Endothelial cell of umbilical vein (primary cell): ENCODE data around the gene RAB10. TPM values are rescaled to one million over a fixed set of nuclear protein-coding genes. Genes with fewer than 3 reads are reported as not detected.
A peak's percentile ranks its signal among the peaks of the same experiment; 100 is the strongest.

Experiments
- BruUV-seq: library from RNA; stranded (reverse); fragments of 400-500 nt; replicated peaks from 2 replicates; lab custom pipeline; 2021; lab: Mats Ljungman, UMichigan
- CTCF ChIA-PET: fragments of 300-600, 350-600 bp; sonication (Branson Sonifier 250); formaldehyde crosslinking; loops from one replicate; lab custom pipeline; 2021; ENCODE audit warnings: antibody characterized with exemption, inconsistent platforms; lab: Charles Lee
- POLR2A ChIA-PET: fragments of 300-600, 350-600 bp; sonication (Branson Sonifier 250); formaldehyde crosslinking; loops from one replicate; lab custom pipeline; 2021; ENCODE audit warnings: antibody characterized with exemption, inconsistent platforms; lab: Charles Lee
- DNase-seq: peaks from one replicate; pipeline ENCODE4 v3.0.0-alpha.2; 2011; ENCODE audit warnings: low read depth, low spot score
- FAIRE-seq: peaks from 2 replicates; lab custom pipeline; 2011; peaks lifted over from hg19 to GRCh38; lab: Jason Lieb, UNC
- H2AFZ ChIP-seq: 2 replicates; pipeline ENCODE4 v1.6.0; 2012; ENCODE audit warnings: low read depth, low read length, control low read depth, inconsistent platforms
- H3K27ac ChIP-seq: 2 replicates; pipeline ENCODE4 v1.5.1; 2011; ENCODE audit warnings: low read depth, mild to moderate bottlenecking, control low read depth, low read length, moderate library complexity; ENCODE audit not compliant: insufficient read depth
- H3K27me3 ChIP-seq, 2 experiments: 2 replicates each; pipeline versions ENCODE4 v1.6.0 to v1.6.1; 2011; ENCODE audit warnings: low read length in 2 of 2, mixed read lengths in 1 of 2; ENCODE audit not compliant: control insufficient read depth in 2 of 2, insufficient read depth in 2 of 2
- H3K36me3 ChIP-seq, 2 experiments: 2 replicates in 1 of 2; 3 replicates in 1 of 2; pipeline ENCODE4 v1.5.1; 2011; ENCODE audit warnings: low read length in 2 of 2, mild to moderate bottlenecking in 1 of 2, moderate library complexity in 1 of 2; ENCODE audit not compliant: control insufficient read depth in 2 of 2, insufficient read depth in 2 of 2; ENCODE audit errors: extremely low read depth in 1 of 2
- H3K4me1 ChIP-seq: 3 replicates; pipeline ENCODE4 v1.5.1; 2011; ENCODE audit warnings: mild to moderate bottlenecking, low read length; ENCODE audit not compliant: control insufficient read depth, insufficient read depth; ENCODE audit errors: extremely low read depth
- H3K4me2 ChIP-seq: 2 replicates; pipeline ENCODE4 v1.6.1; 2011; ENCODE audit warnings: low read length, control low read depth, mixed read lengths; ENCODE audit not compliant: insufficient read depth
- H3K4me3 ChIP-seq, 3 experiments: fragments of 200-600 bp in 1 of 3; sonication (generic), shearing (Covaris generic) in 1 of 3; replicated peaks in 1 of 3; 2 replicates each; pipeline ENCODE4 v1.5.1; 2011 to 2016; ENCODE audit warnings: control low read depth in 3 of 3, low read length in 3 of 3, mild to moderate bottlenecking in 2 of 3, inconsistent platforms in 1 of 3, low read depth in 1 of 3, moderate library complexity in 1 of 3; ENCODE audit not compliant: insufficient read depth in 1 of 3
- H3K79me2 ChIP-seq: 2 replicates; pipeline ENCODE4 v1.6.0; 2012; ENCODE audit warnings: low read length, inconsistent platforms; ENCODE audit not compliant: control insufficient read depth, insufficient read depth
- H3K9ac ChIP-seq: replicated peaks from 2 replicates; pipeline ENCODE3; 2011; ENCODE audit warnings: low read length, control low read depth; ENCODE audit not compliant: insufficient read depth; ENCODE audit errors: extremely low read depth
- H3K9me1 ChIP-seq: replicated peaks from 3 replicates; pipeline ENCODE4 v1.6.0; 2011; ENCODE audit warnings: mild to moderate bottlenecking, low read length; ENCODE audit not compliant: control insufficient read depth, insufficient read depth; ENCODE audit errors: extremely low read depth
- H3K9me3 ChIP-seq: replicated peaks from 2 replicates; pipeline ENCODE4 v1.5.1; 2012; ENCODE audit warnings: low read length, inconsistent platforms; ENCODE audit not compliant: control insufficient read depth, insufficient read depth
- H4K20me1 ChIP-seq: replicated peaks from 2 replicates; pipeline ENCODE3; 2011; ENCODE audit warnings: mild to moderate bottlenecking, low read length; ENCODE audit not compliant: control insufficient read depth, insufficient read depth; ENCODE audit errors: extremely low read depth
- CTCF ChIP-seq, 2 donors: IDR thresholded peaks; 1 replicate in 1 of 2; 2 replicates in 1 of 2; pipeline ENCODE4 v1.5.1; 2011; ENCODE audit warnings: low read length in 2 of 2, mild to moderate bottlenecking in 2 of 2, moderate library complexity in 2 of 2, control low read depth in 1 of 2, inconsistent platforms in 1 of 2, low read depth in 1 of 2; ENCODE audit not compliant: insufficient read depth in 1 of 2; ENCODE audit errors: extremely low read depth in 1 of 2
- EZH2 ChIP-seq: IDR thresholded peaks from 2 replicates; pipeline ENCODE4 v1.6.1; 2012; ENCODE audit warnings: borderline replicate concordance, low read depth, mild to moderate bottlenecking, moderate library complexity, low read length, inconsistent platforms; ENCODE audit not compliant: severe bottlenecking
- FOS ChIP-seq: IDR thresholded peaks from 2 replicates; pipeline ENCODE4 v1.6.1; 2011; ENCODE audit warnings: mild to moderate bottlenecking, low read length, moderate library complexity, borderline replicate concordance; ENCODE audit not compliant: insufficient read depth
- dilution Hi-C: fragments of 300-500 bp; cut with MboI; formaldehyde crosslinking; loops from one replicate; pipeline ENCODE4 v1.15.0; 2019; ENCODE audit warnings: low sequenced_read_pairs; ENCODE audit not compliant: extremely low pct_ligation_motif_present
- intact Hi-C: fragments of 100-400 bp; cut with micrococcal nuclease; formaldehyde crosslinking; loops from one replicate; pipeline ENCODE4 v1.10.0; 2022
- polyA plus RNA-seq, 4 experiments: library from polyadenylated mRNA; depleted of rRNA in 3 of 4; stranded (reverse) in 3 of 4; unstranded in 1 of 4; fragments of >200 nt; gene quantifications; 2 replicates each; pipeline versions ENCODE4 v1.2.1 to v1.2.3, GENCODE V29; 2011 to 2012; ENCODE audit warnings: missing spikeins in 1 of 4
- total RNA-seq: library from RNA; stranded (reverse); gene quantifications from 2 replicates; pipeline ENCODE4 v1.2.3, GENCODE V29; 2021

The RAB10 gene
- total and polyA plus RNA-seq, 2 donors (not counting 3 experiments of a cell fraction or from before 2014, with no cell fraction given) = 45.1 to 104 TPM

- Histone ChIP-seq H3K9me1 (no peaks in the 10 kb centered on the region), H4K20me1 (no peaks in the 10 kb centered on the region), H3K27me3 (peaks cover 11 to 17% of the 10 kb centered on the region in 2 experiments), H3K4me1 (no peaks in the 10 kb centered on the region), H2AFZ (no peak overlapping the region), H3K27ac (no peak overlapping the region), H3K9me3 (no peaks in the 10 kb centered on the region), H3K4me3 (no peak overlapping the region), H3K79me2 (no peaks in the 10 kb centered on the region), H3K36me3 (no peaks in the 10 kb centered on the region), H3K4me2 (no peak overlapping the region), H3K9ac (no peak overlapping the region)
- CTCF ChIA-PET = interaction anchor here (2.9 kb wide), 1 partner anchor 10 kb away, joined by 20 read pairs; no protein-coding TSS in a partner anchor
- BruUV-seq = no TSS peak
- no peak for FAIRE-seq
- POLR2A ChIA-PET = no interaction called here
- TF ChIP-seq CTCF (IDR thresholded peaks at IDR 0.05; ENCODE audit: extremely low read depth in 1 of 2, insufficient read depth in 1 of 2, low read depth in 1 of 2, low read length in 2 of 2) = no peak
- peak; percentile 92 for TF ChIP-seq EZH2
- TF ChIP-seq FOS = no peak
- dilution Hi-C loops (no loop called here), intact Hi-C loops (no loop called here)
- no peak for DNase-seq
Observed at GRCh38 chr2:26173776-26174482, 140.0 kb downstream of the RAB10 start.
